WTC11 (cell line): ENCODE results near the gene TEX26. TPM values are rescaled to one million over a fixed set of nuclear protein-coding genes. Genes with fewer than 3 reads are reported as not detected.
A peak's percentile ranks its signal among the peaks of the same experiment; 100 is the strongest.

Experiments
- ATAC-seq: fragments of 200-7000 bp; cut with Tn5 transposase; 2 replicates; pipeline ENCODE4 v1.10.0; 2021; ENCODE audit warnings: mild to moderate bottlenecking, moderate library complexity
- CTCF ChIA-PET: fragments of 300-600 bp; sonication (Branson Sonifier 250); formaldehyde crosslinking; loops from one replicate; lab custom pipeline; 2021; ENCODE audit warnings: antibody characterized with exemption; lab: Charles Lee
- POLR2A ChIA-PET: fragments of 350-600 bp; sonication (Branson Sonifier 250); formaldehyde crosslinking; loops from one replicate; lab custom pipeline; 2021; ENCODE audit warnings: antibody characterized with exemption; lab: Charles Lee
- DNase-seq: peaks from one replicate; pipeline ENCODE4 v3.0.0; 2021; ENCODE audit warnings: low spot score
- H3K27ac Mint-ChIP-seq: 2 replicates; pipeline ENCODE4 v1.8.0; 2021; ENCODE audit warnings: mixed read lengths
- H3K27me3 Mint-ChIP-seq: 2 replicates; pipeline ENCODE4 v1.8.0; 2021; ENCODE audit warnings: low read depth, mild to moderate bottlenecking, moderate library complexity, mixed read lengths
- H3K36me3 Mint-ChIP-seq: 2 replicates; pipeline ENCODE4 v1.8.0; 2021; ENCODE audit warnings: mixed read lengths
- H3K4me1 Mint-ChIP-seq: 2 replicates; pipeline ENCODE4 v1.8.0; 2022; ENCODE audit warnings: mixed read lengths
- H3K4me3 Mint-ChIP-seq: 2 replicates; pipeline ENCODE4 v1.8.0; 2021; ENCODE audit warnings: mild to moderate bottlenecking, moderate library complexity, mixed read lengths
- H3K9me3 Mint-ChIP-seq: 2 replicates; pipeline ENCODE4 v1.8.0; 2021; ENCODE audit warnings: mixed read lengths
- GRHL2 ChIP-seq: fragments of 250-450 bp; sonication (Bioruptor Pico); IDR thresholded peaks from 2 replicates; pipeline ENCODE4 v1.8.0; 2022; ENCODE audit warnings: mild to moderate bottlenecking, moderate library complexity; ENCODE audit not compliant: insufficient replicate concordance, severe bottlenecking
- MAX ChIP-seq: sonication (generic); formaldehyde crosslinking; IDR thresholded peaks from 2 replicates; pipeline ENCODE4 v1.8.0; 2022; ENCODE audit warnings: mild to moderate bottlenecking, missing genetic modification reagents
- NR1H2 ChIP-seq: sonication (generic); formaldehyde crosslinking; IDR thresholded peaks from 2 replicates; pipeline ENCODE4 v1.9.0; 2021; ENCODE audit warnings: mild to moderate bottlenecking, moderate library complexity, missing genetic modification reagents
- NR2C2 ChIP-seq: sonication (generic); formaldehyde crosslinking; IDR thresholded peaks from 2 replicates; pipeline ENCODE4 v1.8.0; 2022; ENCODE audit warnings: mild to moderate bottlenecking, missing genetic modification reagents
- SMAD3 ChIP-seq: sonication (generic); formaldehyde crosslinking; IDR thresholded peaks from 2 replicates; pipeline ENCODE4 v1.8.0; 2022; ENCODE audit warnings: missing genetic modification reagents, mild to moderate bottlenecking, borderline replicate concordance
- SP1 ChIP-seq: sonication (generic); formaldehyde crosslinking; conservative IDR thresholded peaks from 2 replicates; pipeline ENCODE4 v1.8.1; 2022; ENCODE audit warnings: missing genetic modification reagents
- ZNF263 ChIP-seq: sonication (generic); formaldehyde crosslinking; IDR thresholded peaks from 2 replicates; pipeline ENCODE4 v1.8.1; 2022; ENCODE audit warnings: low read depth, mild to moderate bottlenecking, moderate library complexity, missing genetic modification reagents
- ZNF671 ChIP-seq: fragments of 250-450 bp; sonication (Bioruptor Pico); IDR thresholded peaks from 2 replicates; pipeline ENCODE4 v1.8.0; 2021; ENCODE audit warnings: mild to moderate bottlenecking
- total RNA-seq: library from RNA; stranded (reverse); gene quantifications from 3 replicates; pipeline ENCODE4 v1.2.3, GENCODE V29; 2021
- TF ChIP-seq, protein P1 (sequence below): sonication (generic); formaldehyde crosslinking; IDR thresholded peaks from 2 replicates; pipeline ENCODE4 v1.8.1; 2023; ENCODE audit warnings: mild to moderate bottlenecking, missing genetic modification reagents, borderline replicate concordance
- TF ChIP-seq, protein P2 (sequence below): sonication (generic); formaldehyde crosslinking; IDR thresholded peaks from 2 replicates; pipeline ENCODE4 v1.8.1; 2023; ENCODE audit warnings: mild to moderate bottlenecking, missing genetic modification reagents
- TF ChIP-seq, protein P3 (sequence below): sonication (generic); formaldehyde crosslinking; IDR thresholded peaks from 2 replicates; pipeline ENCODE4 v1.8.1; 2023; ENCODE audit warnings: mild to moderate bottlenecking, missing genetic modification reagents, moderate library complexity

The TEX26 gene
- total RNA-seq, 1 experiment from 2014 or later: not detected

- TF ChIP-seq GRHL2 (CRISPR knock-in tag) (no peak), MAX (no peak), SMAD3 (no peak), NR2C2 (CRISPR knock-in tag) (no peak)
- TF ChIP-seq, protein P1, sequence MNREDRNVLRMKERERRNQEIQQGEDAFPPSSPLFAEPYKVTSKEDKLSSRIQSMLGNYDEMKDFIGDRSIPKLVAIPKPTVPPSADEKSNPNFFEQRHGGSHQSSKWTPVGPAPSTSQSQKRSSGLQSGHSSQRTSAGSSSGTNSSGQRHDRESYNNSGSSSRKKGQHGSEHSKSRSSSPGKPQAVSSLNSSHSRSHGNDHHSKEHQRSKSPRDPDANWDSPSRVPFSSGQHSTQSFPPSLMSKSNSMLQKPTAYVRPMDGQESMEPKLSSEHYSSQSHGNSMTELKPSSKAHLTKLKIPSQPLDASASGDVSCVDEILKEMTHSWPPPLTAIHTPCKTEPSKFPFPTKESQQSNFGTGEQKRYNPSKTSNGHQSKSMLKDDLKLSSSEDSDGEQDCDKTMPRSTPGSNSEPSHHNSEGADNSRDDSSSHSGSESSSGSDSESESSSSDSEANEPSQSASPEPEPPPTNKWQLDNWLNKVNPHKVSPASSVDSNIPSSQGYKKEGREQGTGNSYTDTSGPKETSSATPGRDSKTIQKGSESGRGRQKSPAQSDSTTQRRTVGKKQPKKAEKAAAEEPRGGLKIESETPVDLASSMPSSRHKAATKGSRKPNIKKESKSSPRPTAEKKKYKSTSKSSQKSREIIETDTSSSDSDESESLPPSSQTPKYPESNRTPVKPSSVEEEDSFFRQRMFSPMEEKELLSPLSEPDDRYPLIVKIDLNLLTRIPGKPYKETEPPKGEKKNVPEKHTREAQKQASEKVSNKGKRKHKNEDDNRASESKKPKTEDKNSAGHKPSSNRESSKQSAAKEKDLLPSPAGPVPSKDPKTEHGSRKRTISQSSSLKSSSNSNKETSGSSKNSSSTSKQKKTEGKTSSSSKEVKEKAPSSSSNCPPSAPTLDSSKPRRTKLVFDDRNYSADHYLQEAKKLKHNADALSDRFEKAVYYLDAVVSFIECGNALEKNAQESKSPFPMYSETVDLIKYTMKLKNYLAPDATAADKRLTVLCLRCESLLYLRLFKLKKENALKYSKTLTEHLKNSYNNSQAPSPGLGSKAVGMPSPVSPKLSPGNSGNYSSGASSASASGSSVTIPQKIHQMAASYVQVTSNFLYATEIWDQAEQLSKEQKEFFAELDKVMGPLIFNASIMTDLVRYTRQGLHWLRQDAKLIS (CRISPR knock-in tag): no peak
- TF ChIP-seq, all 79 proteins: peak for 0
These were observed 31.3 kb upstream of the TEX26 start (continued) for GRCh38 chr13:30900952-30901749.

DNA sequence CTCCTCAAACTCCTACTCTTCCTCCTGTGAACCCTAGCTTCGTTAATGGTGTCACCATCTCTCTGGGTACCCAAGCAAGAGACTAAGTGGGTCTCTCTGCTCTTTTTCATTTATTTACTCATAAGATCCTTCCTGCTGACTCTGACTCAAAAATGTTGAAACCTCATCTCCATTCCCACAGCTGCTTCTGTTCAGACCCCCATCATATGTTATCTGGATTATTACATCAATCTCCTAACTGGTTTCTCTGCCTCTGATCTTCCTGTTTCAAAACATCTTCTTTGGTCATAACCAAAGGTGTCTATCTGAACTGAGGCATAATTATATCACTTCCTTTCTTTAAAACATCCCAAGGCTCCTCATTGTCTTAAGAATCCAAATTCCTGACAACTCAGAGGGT lies 28.4 kb upstream of the TEX26 start:
- H3K4me1 Mint-ChIP-seq: peaks cover 6% of the 10 kb centered on the region
- DNase-seq: no peak
- no peak overlapping the region for H3K27ac Mint-ChIP-seq
- no peaks in the 10 kb centered on the region for H3K9me3 Mint-ChIP-seq
- ChIA-PET POLR2A (no interaction called here), CTCF (no interaction called here)
- ATAC-seq: no peak
- H3K4me3 Mint-ChIP-seq: no peak overlapping the region
- TF ChIP-seq, protein P2, sequence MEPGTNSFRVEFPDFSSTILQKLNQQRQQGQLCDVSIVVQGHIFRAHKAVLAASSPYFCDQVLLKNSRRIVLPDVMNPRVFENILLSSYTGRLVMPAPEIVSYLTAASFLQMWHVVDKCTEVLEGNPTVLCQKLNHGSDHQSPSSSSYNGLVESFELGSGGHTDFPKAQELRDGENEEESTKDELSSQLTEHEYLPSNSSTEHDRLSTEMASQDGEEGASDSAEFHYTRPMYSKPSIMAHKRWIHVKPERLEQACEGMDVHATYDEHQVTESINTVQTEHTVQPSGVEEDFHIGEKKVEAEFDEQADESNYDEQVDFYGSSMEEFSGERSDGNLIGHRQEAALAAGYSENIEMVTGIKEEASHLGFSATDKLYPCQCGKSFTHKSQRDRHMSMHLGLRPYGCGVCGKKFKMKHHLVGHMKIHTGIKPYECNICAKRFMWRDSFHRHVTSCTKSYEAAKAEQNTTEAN (CRISPR knock-in tag): no peak
- peaks cover 52% of the 10 kb centered on the region for H3K27me3 Mint-ChIP-seq
- H3K36me3 Mint-ChIP-seq: no peaks in the 10 kb centered on the region

- Mint-ChIP-seq H3K36me3 (no peaks in the 10 kb centered on the region), H3K4me1 (peaks cover 6% of the 10 kb centered on the region), H3K27ac (no peak within 1 kb of the TSS), H3K4me3 (peak within 1 kb of the TSS; percentile 68), H3K27me3 (peaks cover 52% of the 10 kb centered on the region), H3K9me3 (no peaks in the 10 kb centered on the region)
- peak; percentile 15 for DNase-seq
- POLR2A ChIA-PET: interaction anchor here (0.6 kb wide), 1 partner anchor 244 kb away, joined by 3 read pairs; no protein-coding TSS in a partner anchor
- ATAC-seq: peak; percentile 56
- CTCF ChIA-PET: interaction anchor here (0.7 to 2.6 kb wide), 9 partner anchors 14 to 138 kb away, joined by 3 to 11 read pairs (median 5); partner anchors contain the start of gene TEX26
- TF ChIP-seq, protein P3, sequence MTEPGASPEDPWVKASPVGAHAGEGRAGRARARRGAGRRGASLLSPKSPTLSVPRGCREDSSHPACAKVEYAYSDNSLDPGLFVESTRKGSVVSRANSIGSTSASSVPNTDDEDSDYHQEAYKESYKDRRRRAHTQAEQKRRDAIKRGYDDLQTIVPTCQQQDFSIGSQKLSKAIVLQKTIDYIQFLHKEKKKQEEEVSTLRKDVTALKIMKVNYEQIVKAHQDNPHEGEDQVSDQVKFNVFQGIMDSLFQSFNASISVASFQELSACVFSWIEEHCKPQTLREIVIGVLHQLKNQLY (CRISPR knock-in tag): no peak
- TF ChIP-seq SP1 (CRISPR knock-in tag) (no peak), NR1H2 (no peak), ZNF671 (CRISPR knock-in tag) (no peak), ZNF263 (0 out of 2 replicates have a peak, but pooled peaks have one; percentile 26)
- TF ChIP-seq, protein P2 (CRISPR knock-in tag): 0 out of 2 replicates have a peak, but pooled peaks have one; percentile 20
These were observed 26.5 kb upstream of the TEX26 start, which contains the start of gene MEDAG for GRCh38 chr13:30905932-30906383. Gene MEDAG, plus strand, starts transcription at chr13:30906271. Its CDS starts 245 bp downstream, at chr13:30906516.
